Measurements from ENCODE around the gene DDX6. TPM values are rescaled to one million over a fixed set of nuclear protein-coding genes. Genes with fewer than 3 reads are reported as not detected.

Gene DDX6
- total and polyA plus RNA-seq, 9 of the 15 experiments (the other 6 are each of a cell fraction or from before 2014, with no cell fraction given): 10.0 to 102 (median 58.2) TPM

GRCh38 chr11:118742304-118742703 is 48.7 kb downstream of the DDX6 start (continued):
- TF ChIP-seq NFATC3 (IDR thresholded peaks at IDR 0.05) (no peak), SOX6 (IDR thresholded peaks at IDR 0.05) (peak; percentile 93), BHLHE40 (IDR thresholded peaks at IDR 0.05; ENCODE audit: low read length) (peak; percentile 51; the same call in 1 of the 2 replicates), REST (IDR thresholded peaks at IDR 0.05; ENCODE audit: borderline replicate concordance) (no peak), REST (CRISPR knock-in tag; IDR thresholded peaks at IDR 0.05; ENCODE audit: low read depth) (no peak), ILK (tag; IDR thresholded peaks at IDR 0.05; ENCODE audit: borderline replicate concordance, low read depth) (no peak), MAZ (CRISPR knock-in tag; conservative IDR thresholded peaks at IDR 0.05 in 1 of 2, IDR thresholded peaks at IDR 0.05 in 1 of 2) (no peak), POLR2G (IDR thresholded peaks at IDR 0.05; ENCODE audit: low read depth, low read length) (no peak), U2AF1 (optimal IDR thresholded peaks at IDR 0.05; ENCODE audit: low read depth, low read length) (no peak), FOXK1 (CRISPR knock-in tag; IDR thresholded peaks at IDR 0.05; ENCODE audit: borderline replicate concordance) (no peak), L3MBTL2 (IDR thresholded peaks at IDR 0.05) (no peak), NR2F6 (CRISPR knock-in tag; IDR thresholded peaks at IDR 0.05) (no peak), CBFA2T2 (conservative IDR thresholded peaks at IDR 0.05) (peak; percentile 71), ZBTB49 (CRISPR knock-in tag; IDR thresholded peaks at IDR 0.05; ENCODE audit: borderline replicate concordance) (no peak), RBM39 (optimal IDR thresholded peaks at IDR 0.05; ENCODE audit: low read depth, low read length) (no peak)

Measured in K562 (cell line).